Pons (tissue), 1 donor: ENCODE measurements around the gene DSCAM.

ENCODE experiments used
- DNase-seq: peaks from one replicate; pipeline ENCODE4 v3.0.0-alpha.2; 2016; ENCODE audit warnings: low spot score

Gene DSCAM

DNA sequence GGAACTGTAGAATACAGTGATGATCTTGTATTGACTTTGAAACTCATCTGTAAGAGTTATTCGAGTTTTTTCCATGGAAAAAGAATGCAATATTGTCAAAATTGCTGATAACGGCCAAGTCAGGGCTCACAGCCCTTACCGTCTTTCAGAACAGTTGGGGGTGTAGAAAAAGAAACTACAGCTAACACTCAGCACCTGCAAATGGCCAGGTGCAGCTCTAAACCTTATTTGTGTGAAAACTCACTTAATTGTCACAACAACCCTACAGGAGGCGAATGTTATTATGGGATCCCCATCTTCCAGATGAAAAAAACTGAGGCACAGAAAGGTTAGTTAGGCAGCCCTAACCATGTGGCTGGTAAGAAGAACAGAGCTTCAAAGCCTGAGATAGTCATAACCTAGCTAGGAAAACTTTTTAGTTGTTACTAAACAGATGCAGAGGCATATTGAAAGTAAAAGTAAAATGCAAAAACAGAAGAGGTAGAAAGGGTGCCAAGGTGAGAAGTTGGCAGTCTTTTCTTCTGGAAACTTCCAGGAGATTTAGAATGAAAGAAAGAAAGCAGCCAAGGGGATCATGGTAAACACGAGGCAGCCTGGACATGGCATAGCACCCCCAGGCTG is 76.4 kb downstream of the DSCAM start:
- DNase-seq: no peak

DNA sequence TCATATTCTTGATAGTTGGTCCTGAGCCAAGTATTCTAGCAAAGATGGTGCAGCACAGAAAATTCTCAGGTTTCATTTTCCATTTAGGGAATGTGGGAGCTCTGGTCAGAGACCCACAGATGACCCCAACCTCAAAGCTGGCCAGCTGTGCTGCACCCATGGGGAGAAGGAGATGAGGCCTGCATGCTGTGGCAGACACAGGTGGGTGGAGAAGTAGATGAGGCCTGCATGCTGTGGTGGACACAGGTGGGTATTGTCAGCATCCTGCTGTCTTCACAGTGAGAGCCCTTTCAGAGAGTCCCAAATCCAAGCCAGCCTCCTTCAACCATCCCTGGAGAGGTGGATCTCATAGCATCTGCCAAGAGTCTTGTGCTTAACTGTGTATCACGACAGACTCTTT is 77.7 kb downstream of the DSCAM start:
- DNase-seq: no peak

DNA sequence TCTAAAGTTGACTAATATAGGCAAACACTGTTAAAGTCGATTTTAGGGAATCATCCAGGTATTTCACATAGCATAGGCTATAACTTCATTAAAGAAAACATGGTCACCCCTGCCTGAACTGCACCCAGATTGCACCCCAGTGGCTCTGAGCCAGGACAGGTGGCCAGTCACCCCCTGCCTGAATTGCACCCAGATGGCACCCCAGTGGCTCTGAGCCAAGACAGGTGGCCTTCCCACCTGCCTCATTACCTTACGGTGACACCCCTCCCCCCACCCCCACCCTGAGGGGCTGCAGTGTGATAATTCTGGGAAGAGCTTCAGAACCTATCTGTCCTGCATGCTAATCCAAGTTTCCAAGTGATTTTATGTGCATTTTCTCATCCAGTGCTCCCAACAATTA is 78.9 kb downstream of the DSCAM start:
- DNase-seq: no peak

DNA sequence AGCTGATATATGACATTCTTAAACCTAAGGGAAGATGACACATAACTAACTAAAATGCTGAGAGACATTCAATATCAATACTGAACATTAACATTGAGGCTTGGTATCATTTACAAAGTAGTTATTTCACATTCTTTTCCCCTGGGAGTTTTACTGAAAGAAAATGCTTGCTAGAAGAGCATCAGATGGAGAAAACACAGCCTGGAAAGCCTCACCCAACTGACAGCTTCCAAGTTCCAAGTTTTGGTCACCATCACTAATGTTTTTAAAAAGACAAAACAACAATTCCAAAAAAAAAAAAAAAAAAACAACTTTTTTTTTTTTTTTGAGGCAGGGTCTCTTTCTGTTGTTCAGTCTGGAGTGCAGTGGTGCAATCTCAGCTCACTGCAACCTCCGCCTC is 80.6 kb downstream of the DSCAM start:
- DNase-seq: no peak

DNA sequence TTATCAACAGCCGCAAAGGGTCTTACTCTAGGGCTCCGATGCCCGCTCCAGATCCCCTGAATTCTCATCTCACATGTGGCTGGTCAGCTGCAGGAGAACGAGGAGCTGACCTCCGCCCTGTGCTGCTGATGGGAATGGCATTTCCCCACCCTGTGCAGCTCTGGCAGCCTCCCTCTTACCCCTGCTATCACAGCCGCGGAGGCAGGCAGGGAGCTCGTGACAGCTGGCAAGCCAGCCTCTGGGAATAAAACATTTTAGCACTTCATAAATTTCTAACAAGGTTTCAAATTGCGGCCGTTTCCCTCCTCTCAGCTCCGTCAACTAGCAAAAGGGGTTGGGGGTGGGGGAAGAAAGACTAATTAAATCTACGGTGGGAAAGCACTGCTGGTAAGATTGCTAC is 81.1 kb downstream of the DSCAM start:
- no peak for DNase-seq

DNA sequence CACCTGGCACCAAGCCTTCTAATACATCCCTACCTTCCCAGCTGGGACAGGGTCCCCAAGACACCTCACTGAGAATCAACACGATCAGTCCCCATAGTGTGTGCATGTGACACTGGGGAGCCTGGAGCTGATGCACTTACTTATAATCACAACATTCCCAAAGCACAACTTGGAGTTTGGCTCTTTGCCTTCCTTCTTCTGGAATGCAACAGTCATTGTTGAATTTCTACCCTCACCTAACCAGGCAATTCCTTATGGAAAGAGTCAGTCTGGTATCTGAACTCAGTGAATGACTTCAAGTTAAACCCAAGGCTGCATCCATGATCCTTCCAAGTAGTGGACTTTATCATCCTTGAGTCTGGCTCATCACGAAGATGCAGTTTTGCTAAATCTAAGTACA is 86.1 kb downstream of the DSCAM start:
- no peak for DNase-seq

DNA sequence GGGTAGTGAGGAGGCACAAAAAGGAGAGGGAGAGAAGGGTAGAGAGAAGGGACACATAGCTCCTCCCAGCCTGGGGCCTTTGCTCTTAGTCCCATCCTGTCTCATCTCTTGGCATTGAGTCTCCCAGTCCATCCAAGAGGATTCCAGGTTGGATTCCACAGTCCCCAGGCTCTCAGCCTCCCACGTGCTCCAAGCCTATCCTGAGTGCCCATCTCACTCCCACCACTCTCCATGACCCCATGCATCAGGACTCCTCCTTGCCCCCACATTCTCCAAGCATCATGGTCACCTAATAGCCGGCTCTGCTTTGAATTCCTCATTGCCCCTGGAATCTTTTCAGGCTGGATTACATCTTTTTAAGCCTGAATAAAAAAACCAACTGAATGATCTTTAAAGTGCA is 87.9 kb downstream of the DSCAM start:
- DNase-seq: no peak

DNA sequence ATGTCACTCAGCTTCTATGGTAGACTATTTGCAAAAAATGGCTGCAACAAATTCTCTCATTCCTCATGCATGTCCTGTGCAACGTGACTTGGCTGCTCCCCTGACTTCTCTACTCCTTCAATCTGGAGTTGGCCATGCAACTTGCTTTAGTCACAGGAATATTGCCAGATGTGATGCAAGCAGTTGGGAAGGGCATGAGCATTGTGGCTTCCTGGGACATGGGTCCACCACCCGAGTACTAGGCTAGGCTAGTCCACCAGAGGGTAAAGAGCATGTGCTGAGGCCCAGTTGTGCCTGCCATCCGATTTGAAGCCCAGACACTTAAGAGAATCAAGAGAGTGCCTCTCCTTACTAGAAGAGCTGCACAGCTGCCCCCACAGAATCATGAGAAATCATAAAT is 89.6 kb downstream of the DSCAM start:
- no peak for DNase-seq

DNA sequence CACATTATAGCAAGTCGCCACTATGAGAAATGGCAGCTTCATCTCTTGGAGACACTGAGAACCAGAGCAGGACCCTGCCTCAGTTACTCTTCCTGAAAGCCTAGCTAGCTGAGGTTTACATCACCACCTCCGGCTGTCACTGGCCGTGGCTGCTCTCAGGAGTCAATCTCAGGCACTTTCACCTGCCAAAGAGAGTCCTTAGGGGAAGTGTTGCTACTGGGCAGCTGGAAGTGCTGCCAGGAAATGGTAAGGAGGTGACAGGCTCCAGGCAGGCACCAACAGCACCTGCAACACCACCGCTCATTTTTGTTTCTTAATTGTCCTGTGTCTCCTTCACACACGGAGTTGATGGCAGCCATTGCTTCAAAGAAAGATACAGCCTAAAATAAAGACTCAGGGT is 92.5 kb downstream of the DSCAM start:
- no peak for DNase-seq

DNA sequence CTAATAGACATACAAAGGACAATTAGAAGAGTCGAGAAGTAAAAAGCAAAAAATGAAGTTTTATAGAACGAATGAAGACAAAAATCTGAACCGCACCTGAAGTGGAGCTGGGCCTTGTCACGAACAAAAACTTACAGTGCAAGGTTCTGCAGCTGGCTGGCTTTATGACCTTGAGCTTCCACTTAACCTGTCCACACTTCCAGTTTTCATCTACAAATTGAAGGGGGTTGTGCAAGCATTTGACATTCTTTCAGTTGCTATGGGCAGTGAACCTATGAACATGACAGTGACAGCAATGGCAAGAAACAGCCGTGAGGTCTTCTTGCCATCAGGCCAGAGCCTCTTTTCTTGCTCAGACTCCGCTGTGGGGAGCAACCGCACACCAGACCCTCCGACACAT is 93.2 kb downstream of the DSCAM start:
- DNase-seq: no peak

DNA sequence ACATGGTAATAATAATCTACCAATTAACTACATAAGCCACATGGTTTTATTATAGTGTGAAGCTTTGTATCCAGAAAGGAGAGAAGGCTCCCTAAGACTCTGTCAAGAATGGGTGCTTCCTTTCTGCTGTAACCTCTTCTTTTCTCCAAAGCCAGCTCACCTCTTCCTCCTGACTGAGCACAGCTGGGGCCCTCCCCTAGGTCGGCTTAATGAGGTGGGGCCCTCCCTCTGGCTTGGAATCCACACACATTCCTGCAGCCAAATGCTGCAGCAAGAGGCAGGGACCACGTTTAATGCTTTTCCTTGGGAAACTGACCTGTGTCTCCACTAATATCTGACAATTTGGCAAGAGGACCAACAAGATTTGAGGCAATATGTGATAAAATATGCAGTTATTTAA is 94.8 kb downstream of the DSCAM start:
- no peak for DNase-seq

DNA sequence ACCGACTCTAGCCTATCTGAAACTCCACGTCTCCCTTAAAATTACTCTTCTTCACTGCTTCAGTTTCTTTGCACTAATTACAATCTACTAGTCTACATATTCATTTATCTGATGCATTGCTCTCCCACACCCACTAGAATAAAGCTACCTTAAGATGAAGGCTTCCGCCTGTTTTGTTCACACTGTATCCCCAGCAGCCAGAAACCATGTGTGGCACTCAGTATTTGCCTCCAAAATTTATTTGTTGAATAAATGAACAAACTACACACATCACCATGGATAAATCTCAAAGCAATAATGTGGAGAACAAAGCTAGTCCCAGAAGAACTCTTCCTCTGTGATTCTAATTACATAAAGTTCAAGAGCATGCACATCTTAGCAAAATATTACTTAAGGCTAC is 95.7 kb downstream of the DSCAM start:
- DNase-seq: no peak

DNA sequence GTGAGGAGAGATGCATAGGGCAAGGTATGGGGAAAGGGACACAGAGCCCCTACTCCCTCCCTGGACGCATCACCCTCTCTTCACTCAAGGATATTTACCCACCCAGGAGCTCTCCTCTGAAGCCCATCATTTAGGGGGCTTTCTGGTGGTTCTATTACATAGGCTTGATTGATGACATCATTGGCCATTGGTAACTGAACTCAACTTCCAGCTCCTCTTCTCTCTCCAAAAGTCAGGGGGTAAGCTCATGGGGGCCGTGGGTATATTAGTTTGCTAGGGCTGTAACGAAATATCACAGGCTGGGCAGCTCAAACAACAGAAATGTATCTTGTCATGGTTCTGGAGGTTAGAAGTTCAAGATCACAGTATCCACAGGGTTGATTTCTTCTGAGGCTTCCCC is 110.8 kb downstream of the DSCAM start:
- no peak for DNase-seq

DNA sequence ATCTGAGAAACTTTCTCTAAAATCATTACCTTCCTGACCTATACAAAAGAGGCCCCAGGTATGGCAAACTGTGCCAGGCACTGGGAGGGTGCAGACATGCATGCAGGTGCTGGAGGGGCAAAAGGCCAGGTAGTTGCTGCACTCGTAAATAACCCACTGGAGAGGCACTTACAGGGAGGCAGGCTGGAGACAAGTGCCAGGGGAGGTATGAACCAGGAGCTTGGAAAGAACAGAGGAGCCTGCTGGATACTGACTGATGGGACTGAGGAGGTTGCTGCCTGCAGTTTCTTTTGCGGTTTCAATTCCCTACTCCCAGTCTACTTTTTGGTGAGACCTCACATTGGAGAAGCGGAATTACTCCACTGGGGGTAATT is 113.9 kb downstream of the DSCAM start:
- DNase-seq: no peak

DNA sequence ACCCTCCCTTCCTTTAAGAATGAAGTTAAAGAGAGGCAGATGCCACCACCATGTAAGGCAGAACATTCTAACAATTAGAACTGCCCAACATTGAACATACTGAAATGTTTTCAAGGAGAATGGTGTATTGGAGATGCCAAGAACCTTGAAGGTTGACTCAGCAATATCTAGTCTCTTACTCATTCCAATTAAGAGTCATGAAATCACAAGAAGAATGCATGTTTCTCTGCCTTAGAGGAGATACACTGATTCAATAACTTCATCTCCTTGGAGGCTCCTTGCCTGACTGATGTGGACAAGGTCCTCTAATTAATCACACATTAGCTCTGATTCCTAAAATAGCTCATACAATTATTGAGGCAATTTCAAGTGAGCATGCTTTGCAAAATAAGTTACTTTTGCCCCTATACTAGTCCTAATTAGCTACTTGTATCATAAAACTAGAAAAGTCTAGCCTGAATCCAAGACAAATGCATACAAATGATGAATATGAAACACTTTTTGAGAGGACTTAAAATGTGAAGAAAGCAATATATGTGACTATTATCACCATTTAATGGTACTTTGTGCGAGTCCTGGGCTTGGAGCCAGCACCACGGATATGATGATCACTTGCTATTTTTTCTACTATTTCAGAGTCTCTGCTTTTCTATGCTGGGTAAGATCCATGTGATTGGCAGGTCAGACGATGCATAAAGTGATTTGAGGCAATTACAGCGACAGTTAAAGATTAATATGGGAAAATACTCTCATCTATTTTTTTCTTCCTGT is 114.5 kb downstream of the DSCAM start:
- no peak for DNase-seq

DNA sequence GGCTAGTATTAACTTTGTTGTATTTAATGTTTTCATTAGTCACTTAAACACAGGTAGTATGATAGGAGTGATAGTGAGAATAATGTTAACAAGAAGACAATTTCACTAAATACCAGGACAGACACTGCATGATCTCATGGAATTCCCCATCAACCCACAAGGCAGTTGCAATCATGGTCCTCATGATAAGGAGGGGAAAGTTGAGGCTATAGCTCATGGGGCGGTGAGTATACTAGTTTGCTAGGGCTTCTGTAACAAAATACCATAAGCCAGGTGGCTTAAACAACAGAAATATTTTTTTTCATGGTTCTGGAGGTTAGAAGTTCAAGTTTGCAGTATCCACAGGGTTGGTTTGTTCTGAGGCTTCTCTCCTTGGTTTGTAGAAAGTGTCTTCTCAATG is 115.8 kb downstream of the DSCAM start:
- DNase-seq: no peak

DNA sequence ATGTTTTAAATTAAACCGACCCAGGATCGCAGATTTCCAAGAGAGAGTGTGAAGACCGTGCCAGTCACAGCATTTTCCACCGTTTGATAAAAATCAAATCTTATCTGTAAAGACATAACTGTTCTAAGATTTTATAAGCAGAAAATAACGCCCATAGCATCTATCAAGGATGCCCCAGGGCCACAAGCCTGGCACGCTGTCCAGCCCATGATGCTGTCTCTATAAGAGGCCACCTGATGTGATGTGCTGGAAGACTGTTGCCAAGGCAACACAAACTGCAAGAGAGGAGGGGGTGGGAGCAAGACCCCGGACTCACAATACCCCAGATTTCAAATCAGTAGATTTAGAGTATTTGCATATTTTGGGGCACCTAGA is 116.5 kb downstream of the DSCAM start:
- no peak for DNase-seq

DNA sequence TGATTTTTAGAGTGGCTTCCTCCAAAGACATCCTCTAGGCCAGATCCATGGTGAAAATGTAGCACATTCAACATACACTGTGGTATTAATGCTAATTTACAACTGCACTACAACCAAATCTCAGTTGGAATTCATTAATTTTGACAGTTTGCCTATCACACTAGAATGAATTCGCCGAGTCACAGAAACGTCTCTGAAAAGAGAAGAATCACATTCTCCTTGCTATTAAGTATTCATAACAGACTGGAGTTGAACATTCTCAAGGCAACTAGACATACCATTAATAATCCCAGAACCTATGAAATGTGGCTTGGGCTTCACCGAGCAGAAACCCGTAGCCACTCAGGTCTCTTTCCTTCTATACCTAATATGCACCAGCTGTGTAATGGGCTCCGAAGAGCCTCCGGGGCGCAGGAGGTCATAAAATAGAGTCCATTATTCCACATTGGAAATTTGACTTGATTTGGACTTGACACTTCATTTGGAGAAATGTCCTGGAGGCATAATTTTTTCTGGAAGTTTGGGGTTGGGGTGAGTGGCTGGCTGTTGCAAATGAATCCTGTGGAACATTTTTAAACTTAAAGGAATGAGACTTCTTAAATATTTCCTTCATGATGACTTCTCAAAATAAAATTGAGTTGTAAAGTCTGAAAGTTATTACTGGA is 117.1 kb downstream of the DSCAM start:
- DNase-seq: no peak

DNA sequence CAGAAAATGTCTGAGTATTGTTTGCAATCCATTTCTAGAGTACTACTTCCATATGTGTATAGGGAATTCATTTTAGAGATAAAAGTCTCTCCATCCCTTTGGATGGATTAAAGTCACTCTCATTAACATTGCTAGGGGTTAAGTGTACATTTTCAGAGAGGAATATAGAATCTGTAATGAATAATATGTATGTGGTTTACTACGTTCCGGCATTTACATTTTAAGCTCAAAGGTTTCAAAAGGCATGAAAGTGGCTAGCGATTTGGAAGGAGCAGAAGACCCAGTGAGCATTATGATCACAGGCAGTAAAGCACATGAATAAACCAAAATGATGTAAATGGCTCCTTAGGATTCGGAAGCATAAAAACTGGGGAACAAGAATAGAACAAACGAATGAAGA is 123.0 kb downstream of the DSCAM start:
- no peak for DNase-seq

DNA sequence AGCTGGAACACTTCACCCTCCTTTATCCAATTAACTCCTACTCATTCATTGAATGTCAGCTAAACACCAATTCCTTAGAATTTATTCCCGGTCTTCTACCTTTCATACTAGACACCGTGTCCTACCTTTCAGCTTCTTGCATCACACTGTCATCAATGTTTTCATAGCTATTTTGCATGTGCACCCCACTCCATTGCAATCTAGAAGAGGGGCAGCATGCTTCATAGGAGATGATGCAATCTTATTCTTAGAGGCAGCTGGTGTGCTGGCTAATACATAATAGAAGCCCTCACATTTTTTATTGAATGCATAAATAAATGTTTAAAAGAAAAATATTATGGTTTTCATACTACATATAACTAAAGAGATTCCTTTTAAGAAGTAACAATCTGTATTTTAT is 123.6 kb downstream of the DSCAM start:
- DNase-seq: no peak

DNA sequence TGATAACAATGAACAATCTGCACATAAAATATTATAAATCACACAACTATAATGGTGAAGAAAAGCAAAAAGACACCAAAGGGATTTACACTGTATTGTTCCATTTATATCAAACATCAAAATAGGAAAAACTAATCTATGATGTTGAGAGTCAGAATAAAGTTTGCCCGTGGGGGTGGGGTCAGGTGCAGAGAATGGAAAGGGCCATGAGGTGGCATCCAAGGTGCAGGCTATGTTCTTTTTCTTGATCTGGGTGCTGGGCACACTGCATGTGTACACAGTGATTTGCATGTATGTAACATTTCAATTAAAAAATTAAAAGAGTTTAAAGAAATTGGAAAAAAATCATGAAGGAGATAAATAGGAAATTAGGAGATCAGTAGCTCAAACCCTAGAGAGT is 127.3 kb downstream of the DSCAM start:
- no peak for DNase-seq

DNA sequence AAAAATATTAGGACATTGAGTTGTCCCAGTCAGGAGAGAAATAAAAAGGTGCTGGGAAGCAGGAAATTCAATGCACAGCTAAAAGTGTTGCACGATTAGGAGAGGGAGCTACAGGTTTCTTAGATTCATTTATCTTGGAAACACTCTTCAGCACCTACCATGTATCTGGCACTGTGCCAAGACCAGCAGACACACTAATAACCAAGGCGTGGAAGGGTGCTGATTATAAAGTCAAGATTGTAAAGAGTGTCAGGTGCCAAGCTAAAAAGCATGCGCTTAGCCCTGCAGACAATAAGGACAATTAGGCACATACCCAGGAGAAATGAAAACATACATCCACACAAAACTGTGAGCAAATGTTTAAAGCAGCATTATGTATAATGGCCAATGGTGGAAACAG is 129.9 kb downstream of the DSCAM start:
- DNase-seq: no peak

DNA sequence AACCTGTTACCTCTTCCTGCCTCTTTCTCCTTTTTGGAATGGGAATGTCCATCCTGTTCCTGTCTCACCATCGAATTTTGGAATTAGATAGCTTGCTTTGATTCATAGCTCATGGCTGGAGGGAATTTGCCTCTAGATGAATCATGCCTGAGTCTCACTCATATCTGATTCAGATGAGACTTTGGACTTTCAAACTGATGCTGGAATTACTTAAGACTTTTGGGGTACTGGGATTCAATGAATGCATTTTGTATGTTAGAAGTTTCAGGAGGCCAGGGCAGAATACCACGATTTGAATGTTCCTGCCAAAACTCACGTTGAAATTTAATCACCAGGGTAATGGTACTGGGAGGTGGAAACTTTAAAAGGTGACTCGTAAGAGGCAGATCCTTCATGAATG is 132.4 kb downstream of the DSCAM start:
- no peak for DNase-seq
